HG03378 (cell line): Measurements from ENCODE around the gene PTCH2.
"Not testable (repeated sequence)": the region's sequence is repeated elsewhere in the genome, so short reads cannot be mapped to it uniquely, and the experiment has no call there.

Experiments used
- ATAC-seq: cut with Tn5 transposase; IDR thresholded peaks from one replicate; pipeline ENCODE4 v1.9.1; 2021; ENCODE audit warnings: mild to moderate bottlenecking, moderate library complexity; ENCODE audit not compliant: unreplicated experiment

The PTCH2 gene

GRCh38 chr1:44819608-44820327, 23.3 kb downstream of the PTCH2 start:
- peak; percentile 69 for ATAC-seq

DNA sequence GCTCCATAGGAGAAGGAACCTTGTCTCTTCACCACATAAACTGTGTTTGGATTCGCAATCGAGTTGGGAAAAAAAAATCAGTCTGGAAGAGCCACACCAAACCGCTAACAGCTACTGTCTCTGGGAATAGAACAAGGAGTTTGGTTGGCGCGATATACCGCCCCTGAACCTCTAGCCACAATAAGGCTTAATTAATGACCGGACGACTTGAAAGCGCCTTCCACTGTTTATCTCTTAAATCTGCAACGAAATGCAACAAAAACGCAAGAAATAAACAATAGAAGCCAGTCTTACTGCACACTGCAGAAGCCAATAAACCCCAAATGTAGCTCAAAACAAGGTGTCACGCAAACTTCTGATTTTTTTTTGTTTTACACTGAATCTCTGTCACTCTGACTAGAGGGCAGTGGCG, 23.9 kb downstream of the PTCH2 start:
- no peak for ATAC-seq

GRCh38 chr1:44817771-44818495, 25.1 kb downstream of the PTCH2 start:
- no peak for ATAC-seq

- ATAC-seq, result no peak
These were observed 25.7 kb downstream of the PTCH2 start for GRCh38 chr1:44817307-44817706.

- not testable (repeated sequence) for ATAC-seq
These were observed 27.1 kb downstream of the PTCH2 start for GRCh38 chr1:44815926-44816325.

GRCh38 chr1:44812822-44813543, 30.1 kb downstream of the PTCH2 start:
- no peak for ATAC-seq

DNA sequence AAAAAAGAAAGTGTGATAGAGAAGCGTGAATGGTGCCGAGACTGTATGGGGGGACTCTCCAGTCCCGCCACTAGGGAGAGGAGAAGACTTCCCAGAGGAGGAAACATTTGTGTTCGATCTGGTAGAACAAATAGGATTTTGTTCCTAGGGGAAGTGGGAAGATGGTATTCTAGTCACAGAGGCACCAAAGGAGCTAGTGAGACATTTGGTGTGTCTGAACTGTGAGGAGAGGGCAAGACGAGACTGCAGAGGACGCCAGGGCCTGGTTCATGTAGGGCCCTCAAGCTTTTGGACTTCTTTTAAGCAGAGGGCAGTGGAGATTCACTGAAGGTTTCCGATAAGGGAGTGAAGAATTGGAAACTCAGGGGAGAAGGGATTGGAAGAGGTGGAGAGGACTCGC, 31.8 kb downstream of the PTCH2 start:
- no peak for ATAC-seq

DNA sequence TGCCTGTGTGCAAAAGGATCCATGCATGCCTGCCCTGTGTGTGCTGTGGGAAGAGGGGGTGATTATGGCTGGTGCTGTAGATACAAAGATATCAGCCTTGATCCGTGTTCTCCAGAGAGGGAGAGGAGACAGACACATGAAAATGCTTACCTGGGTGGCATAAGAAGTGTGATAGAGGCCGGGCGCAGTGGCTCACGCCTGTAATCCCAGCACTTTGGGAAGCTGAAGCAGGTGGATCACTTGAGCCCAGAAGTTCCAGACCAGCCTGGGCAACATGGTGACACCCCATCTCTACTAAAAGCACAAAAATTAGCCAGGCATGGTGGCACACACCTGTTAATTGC, 32.3 kb downstream of the PTCH2 start:
- ATAC-seq, result not testable (repeated sequence)

DNA sequence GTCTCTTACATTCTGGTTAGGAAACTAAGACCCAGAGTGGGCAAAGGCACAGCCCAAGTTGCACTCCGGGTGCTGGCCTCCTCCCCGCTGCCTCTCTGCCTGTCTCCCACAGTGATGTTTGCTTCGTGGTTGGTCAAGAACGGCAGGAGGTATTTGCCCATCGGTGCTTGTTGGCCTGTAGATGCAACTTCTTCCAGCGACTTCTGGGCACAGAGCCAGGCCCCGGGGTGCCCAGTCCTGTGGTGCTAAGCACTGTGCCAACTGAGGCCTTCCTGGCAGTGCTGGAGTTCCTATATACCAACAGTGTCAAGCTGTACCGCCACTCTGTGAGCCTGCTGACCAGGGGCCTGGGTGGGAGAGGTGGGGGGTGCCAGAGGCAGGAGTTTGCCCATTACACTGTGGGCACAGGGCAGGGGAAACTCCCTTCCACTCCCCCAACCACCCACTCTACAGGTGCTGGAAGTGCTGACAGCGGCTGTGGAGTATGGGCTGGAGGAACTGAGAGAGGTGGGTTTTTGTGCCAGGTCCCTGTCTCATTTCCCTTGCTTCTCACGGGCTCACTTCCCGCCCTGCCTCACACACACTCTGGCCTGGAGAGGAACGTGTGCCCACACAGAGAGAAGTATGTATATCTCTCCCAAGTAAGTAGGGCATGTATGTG, 32.8 kb downstream of the PTCH2 start:
- no peak for ATAC-seq

GRCh38 chr1:44808938-44809917, 33.8 kb downstream of the PTCH2 start:
- ATAC-seq, result peak; percentile 38

GRCh38 chr1:44808063-44808937, 34.8 kb downstream of the PTCH2 start, which contains the start of gene BTBD19:
Gene BTBD19 (plus strand): TSS chr1:44808523. CDS start chr1:44808821, 298 bp downstream.
- peak; percentile 28 for ATAC-seq

DNA sequence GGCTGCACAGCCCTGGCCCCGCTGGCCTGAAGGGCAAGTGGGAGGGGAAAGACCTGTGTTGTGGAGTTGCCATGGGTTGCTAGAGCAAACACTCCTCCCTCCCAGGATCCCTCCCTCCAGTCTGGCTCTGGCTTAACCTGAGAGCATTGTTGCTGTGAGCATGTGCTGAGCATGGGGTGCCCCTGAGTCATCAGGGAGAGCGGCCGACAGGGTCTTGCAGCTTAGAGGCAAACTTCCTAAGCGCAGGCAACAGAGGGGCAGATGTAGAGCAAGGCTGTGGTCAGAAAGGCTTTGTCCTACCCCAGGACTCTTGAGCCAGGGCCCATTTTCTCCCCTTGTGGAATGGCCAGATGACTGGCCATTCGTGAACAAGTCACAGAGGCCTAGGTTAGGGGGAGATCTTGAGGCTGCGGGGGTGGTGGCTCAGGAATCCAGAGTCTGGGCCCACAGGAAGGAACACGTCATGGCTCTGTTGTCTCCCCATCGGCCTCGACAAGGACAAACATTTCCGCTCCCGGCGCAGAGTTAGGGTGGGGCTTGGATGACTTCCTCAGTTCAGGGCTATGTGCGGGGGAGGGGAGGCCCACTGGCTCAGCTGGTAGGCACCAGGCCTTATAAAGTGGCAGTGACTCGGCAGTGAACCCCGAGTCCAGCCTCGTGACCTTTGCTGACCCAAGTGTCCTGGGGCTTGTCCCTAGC, 35.5 kb downstream of the PTCH2 start:
- peak; percentile 27 for ATAC-seq

- no peak for ATAC-seq
These were observed 36.2 kb downstream of the PTCH2 start, which contains the start of gene DYNLT4 for GRCh38 chr1:44806704-44807363. Gene DYNLT4 (minus strand): TSS chr1:44807351. CDS start chr1:44806668, 683 bp downstream.

DNA sequence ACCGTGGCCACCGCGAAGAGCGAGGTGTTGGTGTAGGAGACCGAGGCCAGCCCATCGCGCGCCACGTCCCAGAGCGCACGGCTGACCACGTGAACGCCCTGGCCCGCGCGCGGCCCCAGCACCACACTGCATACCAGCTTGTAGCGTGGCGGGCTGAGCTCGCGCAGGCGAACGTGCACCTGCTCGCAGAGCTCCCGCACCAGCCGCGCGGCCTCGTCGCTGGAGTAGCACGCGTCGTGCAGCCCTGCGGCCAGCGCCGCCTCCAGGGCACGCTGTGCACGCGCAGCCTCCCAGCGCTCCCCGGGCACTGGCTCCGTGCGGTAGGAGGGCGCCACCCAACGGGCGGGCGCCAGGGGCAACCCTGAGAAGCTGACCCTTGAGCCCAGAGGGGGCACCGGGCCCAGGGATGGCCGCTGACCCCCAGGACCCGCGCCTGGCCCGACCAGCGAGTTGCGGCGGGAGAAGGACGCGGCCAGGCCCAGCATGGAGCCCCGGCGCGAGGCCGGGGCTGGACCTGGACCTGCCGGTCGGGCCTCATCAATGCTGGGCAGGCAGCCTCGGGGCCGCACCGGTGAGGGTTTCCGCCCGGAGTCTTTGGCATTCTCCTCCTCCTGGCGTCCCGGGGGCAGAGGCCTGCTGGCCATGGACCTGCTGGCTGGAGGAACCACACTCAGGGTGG, 36.9 kb downstream of the PTCH2 start:
- ATAC-seq, result no peak

- no peak for ATAC-seq
These were observed 37.6 kb downstream of the PTCH2 start for GRCh38 chr1:44805311-44806024.

DNA sequence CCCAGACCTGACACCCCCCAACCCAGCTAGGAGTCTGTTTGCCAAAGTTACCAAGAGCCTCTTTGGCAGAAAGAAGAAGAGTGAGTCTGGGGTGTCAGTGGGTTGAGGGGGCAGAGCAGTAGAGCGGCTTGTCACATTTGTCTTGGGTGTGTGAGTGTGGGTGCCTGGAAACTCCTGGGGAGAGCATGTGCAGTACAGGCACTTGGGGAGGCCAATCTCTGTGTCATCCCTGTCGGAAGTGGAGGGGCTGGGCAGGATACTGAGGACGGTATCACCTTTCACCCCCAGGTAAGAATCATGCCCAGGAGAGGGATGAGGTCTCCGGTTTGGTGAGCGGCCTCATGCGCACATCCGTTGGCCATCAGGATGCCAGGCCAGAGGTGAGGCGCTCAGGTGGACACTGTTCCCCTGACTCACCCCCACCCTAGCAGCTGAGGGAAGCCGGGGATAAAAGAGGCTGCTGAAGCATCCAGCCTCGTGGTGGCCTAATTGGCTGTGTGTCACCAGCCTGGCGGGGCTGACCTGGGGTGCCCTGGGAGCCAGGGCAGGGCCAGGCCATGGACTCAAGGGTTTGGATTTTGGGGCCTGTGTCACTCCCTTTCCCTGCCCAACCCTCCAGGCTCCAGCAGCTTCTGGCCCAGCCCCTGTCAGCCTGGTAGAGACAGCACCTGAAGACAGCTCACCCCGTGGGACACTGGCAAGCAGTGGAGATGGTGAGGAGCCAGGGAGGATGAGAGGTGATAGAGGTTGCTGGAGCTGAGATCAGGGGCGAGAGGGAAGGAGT, 39.5 kb downstream of the PTCH2 start:
- no peak for ATAC-seq
